DND-41 (cell line): ENCODE data around the gene DNM3.

Experiments used
- ATAC-seq: fragments of 200-7000 bp; cut with Tn5 transposase; 3 replicates; pipeline ENCODE4 v1.9.1; 2021; ENCODE audit warnings: low read depth; ENCODE audit not compliant: insufficient read depth
- DNase-seq: peaks from one replicate; pipeline ENCODE4 v3.0.0-alpha.2; 2020
- H2AFZ ChIP-seq: 2 replicates; pipeline ENCODE4 v1.6.0; 2012; ENCODE audit warnings: low read depth, low read length
- H3K27ac ChIP-seq: 2 replicates; pipeline ENCODE4 v1.5.1; 2012; ENCODE audit warnings: low read length, inconsistent platforms
- H3K27me3 ChIP-seq: fragments of 200-600 bp; sonication (generic); 2 replicates; pipeline ENCODE4 v1.6.0; 2012; ENCODE audit warnings: low read length, mild to moderate bottlenecking, inconsistent platforms; ENCODE audit not compliant: insufficient read depth, poor library complexity
- H3K36me3 ChIP-seq: 2 replicates; pipeline ENCODE4 v1.5.1; 2012; ENCODE audit warnings: low read length, inconsistent platforms; ENCODE audit not compliant: insufficient read depth
- H3K4me1 ChIP-seq: 2 replicates; pipeline ENCODE4 v1.5.1; 2012; ENCODE audit warnings: mild to moderate bottlenecking, low read length; ENCODE audit not compliant: insufficient read depth
- H3K4me2 ChIP-seq: 2 replicates; pipeline ENCODE4 v1.6.0; 2012; ENCODE audit warnings: mild to moderate bottlenecking, moderate library complexity, low read length, inconsistent platforms; ENCODE audit not compliant: insufficient read depth
- H3K4me3 ChIP-seq, 2 experiments: fragments of 200-600 bp in 1 of 2; shearing (Covaris generic) in 1 of 2; 2 replicates each; pipeline ENCODE4 v1.5.1; 2012 to 2016; ENCODE audit warnings: inconsistent platforms in 2 of 2, low read length in 2 of 2, mild to moderate bottlenecking in 2 of 2, low read depth in 1 of 2, moderate library complexity in 1 of 2
- H3K79me2 ChIP-seq: 2 replicates; pipeline ENCODE4 v1.6.0; 2012; ENCODE audit warnings: low read length, inconsistent platforms; ENCODE audit not compliant: insufficient read depth
- H3K9ac ChIP-seq: 2 replicates; pipeline ENCODE4 v1.6.0; 2012; ENCODE audit warnings: low read depth, mild to moderate bottlenecking, inconsistent platforms, low read length, moderate library complexity
- H3K9me3 ChIP-seq: 2 replicates; pipeline ENCODE4 v1.5.1; 2012; ENCODE audit warnings: low read length, moderate library complexity, mild to moderate bottlenecking, inconsistent platforms; ENCODE audit not compliant: insufficient read depth, severe bottlenecking
- H4K20me1 ChIP-seq: 2 replicates; pipeline ENCODE4 v1.6.0; 2012; ENCODE audit warnings: low read length; ENCODE audit not compliant: insufficient read depth
- EZH2 ChIP-seq: IDR thresholded peaks from 3 replicates; pipeline ENCODE4 v1.6.1; 2012; ENCODE audit warnings: borderline replicate concordance, low read depth, mild to moderate bottlenecking, moderate library complexity, low read length, inconsistent platforms; ENCODE audit not compliant: severe bottlenecking
- TF ChIP-seq, protein P1 (sequence below): IDR thresholded peaks from 2 replicates; pipeline ENCODE4 v1.5.1; 2012; ENCODE audit warnings: borderline replicate concordance, low read length, moderate library complexity, mild to moderate bottlenecking; ENCODE audit not compliant: poor library complexity, severe bottlenecking; ENCODE audit errors: extremely low read depth

The DNM3 gene

DNA sequence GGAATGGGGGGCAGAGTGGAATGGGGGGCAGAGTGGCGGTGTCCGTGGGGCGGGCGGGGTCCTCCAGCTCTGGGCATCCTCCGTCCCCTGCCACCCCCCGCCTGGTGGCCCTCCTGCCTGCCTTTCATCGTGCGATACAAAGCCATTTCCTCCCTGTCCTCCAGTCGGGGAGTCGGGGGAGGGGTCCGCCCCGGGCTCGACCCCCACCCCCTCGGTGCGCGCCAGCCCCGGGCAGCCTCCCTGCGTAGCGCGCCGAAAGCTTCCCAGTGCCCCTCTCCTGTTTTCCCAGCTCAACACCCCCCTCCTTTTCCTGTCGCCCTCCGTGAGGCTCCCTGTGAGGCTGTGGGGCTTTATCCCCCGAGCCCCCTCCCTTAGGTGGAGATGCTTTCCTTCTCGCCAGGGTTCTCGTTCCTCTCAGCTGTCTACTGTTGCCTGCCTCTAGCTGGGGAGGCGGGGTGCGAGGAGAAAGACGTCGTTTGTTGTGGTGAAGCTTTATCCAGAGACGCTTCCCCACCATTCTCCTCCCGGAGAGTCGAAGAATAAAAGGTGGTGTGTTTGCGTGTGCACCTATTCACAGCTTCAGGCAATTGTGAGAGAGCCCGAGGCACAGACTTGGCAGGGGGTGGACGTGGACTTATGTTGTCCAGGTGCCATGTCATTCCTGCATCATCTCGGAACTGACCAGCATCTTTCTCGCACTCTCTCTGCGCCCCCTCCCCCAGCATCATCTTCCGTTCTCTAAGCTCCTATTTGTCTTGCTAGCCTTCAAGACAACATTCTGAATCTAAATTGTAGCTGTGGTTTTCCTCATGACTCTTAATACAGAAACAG is 848 bp downstream of the DNM3 start:
- Histone ChIP-seq H3K4me2 (no peak overlapping the region), H3K4me3 (no peak overlapping the region), H3K27ac (no peak overlapping the region), H3K27me3 (no peaks in the 10 kb centered on the region), H2AFZ (no peak overlapping the region), H3K79me2 (no peaks in the 10 kb centered on the region), H4K20me1 (no peaks in the 10 kb centered on the region), H3K9ac (no peak overlapping the region), H3K4me1 (no peaks in the 10 kb centered on the region), H3K9me3 (no peaks in the 10 kb centered on the region), H3K36me3 (no peaks in the 10 kb centered on the region)
- DNase-seq (no peak), ATAC-seq (no peak)
- TF ChIP-seq, protein P1, sequence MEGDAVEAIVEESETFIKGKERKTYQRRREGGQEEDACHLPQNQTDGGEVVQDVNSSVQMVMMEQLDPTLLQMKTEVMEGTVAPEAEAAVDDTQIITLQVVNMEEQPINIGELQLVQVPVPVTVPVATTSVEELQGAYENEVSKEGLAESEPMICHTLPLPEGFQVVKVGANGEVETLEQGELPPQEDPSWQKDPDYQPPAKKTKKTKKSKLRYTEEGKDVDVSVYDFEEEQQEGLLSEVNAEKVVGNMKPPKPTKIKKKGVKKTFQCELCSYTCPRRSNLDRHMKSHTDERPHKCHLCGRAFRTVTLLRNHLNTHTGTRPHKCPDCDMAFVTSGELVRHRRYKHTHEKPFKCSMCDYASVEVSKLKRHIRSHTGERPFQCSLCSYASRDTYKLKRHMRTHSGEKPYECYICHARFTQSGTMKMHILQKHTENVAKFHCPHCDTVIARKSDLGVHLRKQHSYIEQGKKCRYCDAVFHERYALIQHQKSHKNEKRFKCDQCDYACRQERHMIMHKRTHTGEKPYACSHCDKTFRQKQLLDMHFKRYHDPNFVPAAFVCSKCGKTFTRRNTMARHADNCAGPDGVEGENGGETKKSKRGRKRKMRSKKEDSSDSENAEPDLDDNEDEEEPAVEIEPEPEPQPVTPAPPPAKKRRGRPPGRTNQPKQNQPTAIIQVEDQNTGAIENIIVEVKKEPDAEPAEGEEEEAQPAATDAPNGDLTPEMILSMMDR, result no peak
- TF ChIP-seq EZH2, result no peak

DNA sequence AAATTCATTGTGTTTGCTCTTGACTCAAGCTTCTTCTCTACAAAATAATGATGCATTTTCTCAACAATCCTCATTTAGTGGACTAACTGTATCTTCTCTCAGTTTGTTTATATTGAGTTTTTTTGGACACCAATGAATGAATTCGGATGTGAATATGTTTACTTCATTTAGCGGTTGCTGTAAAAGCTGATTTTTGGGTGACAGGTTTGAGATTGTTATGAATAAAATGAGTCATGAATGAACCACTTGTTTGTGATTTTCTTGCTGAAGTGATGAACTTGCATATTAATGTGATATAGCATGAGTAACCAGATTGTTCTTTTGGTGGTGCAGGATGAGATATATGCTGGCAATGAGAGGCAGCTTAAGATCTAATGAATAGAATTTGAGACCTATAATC is 3.1 kb downstream of the DNM3 start:
- no peak overlapping the region for H3K9ac ChIP-seq

GRCh38 chr1:171845998-171846397 is 4.7 kb downstream of the DNM3 start:
- H4K20me1 ChIP-seq, result no peaks in the 10 kb centered on the region
- H3K36me3 ChIP-seq, result no peaks in the 10 kb centered on the region
- H3K27ac ChIP-seq, result no peak overlapping the region
- TF ChIP-seq, protein P1, result no peak
- no peak for TF ChIP-seq EZH2
- ATAC-seq (no peak), DNase-seq (no peak)
- H3K9ac ChIP-seq, result no peak overlapping the region
- no peak overlapping the region for H3K4me2 ChIP-seq
- peaks cover 7% of the 10 kb centered on the region for H3K27me3 ChIP-seq
- no peaks in the 10 kb centered on the region for H3K4me1 ChIP-seq
- H3K79me2 ChIP-seq, result no peaks in the 10 kb centered on the region
- no peak overlapping the region for H3K4me3 ChIP-seq
- no peak overlapping the region for H2AFZ ChIP-seq
- no peaks in the 10 kb centered on the region for H3K9me3 ChIP-seq

More for the DNA sequence above, 3.1 kb downstream of the DNM3 start:
- ATAC-seq (no peak), DNase-seq (no peak)
- no peak for TF ChIP-seq EZH2
- TF ChIP-seq, protein P1, result no peak
- H2AFZ ChIP-seq, result no peak overlapping the region
- H3K79me2 ChIP-seq, result no peaks in the 10 kb centered on the region
- no peak overlapping the region for H3K4me2 ChIP-seq
- no peaks in the 10 kb centered on the region for H3K4me1 ChIP-seq
- peaks cover 3% of the 10 kb centered on the region for H3K27me3 ChIP-seq
- no peaks in the 10 kb centered on the region for H3K36me3 ChIP-seq
- no peak overlapping the region for H3K27ac ChIP-seq
- H4K20me1 ChIP-seq, result no peaks in the 10 kb centered on the region
- no peak overlapping the region for H3K4me3 ChIP-seq
- H3K9me3 ChIP-seq, result no peaks in the 10 kb centered on the region
